ENCODE data around the gene SLC15A4. TPM values are rescaled to one million over a fixed set of nuclear protein-coding genes. Genes with fewer than 3 reads are reported as not detected.

The SLC15A4 gene
- total RNA-seq, 1 experiment from 2014 or later: 19.6 TPM

DNA sequence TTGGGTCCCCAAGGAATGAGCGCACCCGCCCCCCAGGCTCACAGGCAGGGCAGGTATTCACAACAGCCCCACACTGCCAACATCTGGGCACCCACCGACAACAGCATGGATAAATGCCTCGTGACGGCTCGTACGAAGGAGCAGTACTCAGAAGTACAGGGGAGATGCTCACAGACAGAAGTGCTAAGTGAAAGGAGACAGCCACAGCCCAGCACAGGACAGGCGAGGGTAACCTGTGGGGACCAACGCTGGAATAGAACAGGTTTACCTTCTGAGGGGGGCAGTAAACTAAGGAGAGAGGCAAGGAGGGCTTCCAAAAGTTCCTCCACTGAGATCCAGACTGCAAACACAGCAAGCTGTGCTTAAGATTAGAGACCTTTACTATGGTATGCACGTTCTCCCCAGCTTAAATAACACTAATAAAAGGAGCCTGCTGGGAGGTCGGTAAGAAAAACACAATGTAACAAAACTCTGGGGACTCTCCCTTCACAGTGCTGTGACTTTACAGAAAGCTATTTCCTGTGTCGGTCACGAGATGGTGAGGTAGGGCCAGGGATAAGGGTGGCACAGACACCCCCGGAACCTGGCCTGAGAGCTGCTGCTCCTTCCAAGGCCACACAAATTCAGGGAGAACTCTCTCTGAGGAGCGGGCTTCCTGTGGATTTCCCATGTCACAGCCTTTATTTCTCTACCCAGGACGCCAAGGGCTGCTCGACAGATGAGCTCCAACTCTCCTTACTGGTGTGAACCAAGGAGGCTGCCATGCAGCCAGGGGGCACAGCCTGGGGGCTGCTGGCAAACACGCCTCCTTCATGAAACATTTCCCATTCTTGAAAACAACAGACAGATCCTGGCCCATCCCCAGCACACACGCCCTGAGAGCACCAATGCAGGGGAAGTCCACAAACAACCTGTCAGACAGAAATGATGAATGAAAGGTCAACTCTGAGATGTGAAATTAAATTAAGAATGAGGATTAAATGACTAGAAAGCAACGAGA, 26.3 kb downstream of the SLC15A4 start:
- H3K27me3 Mint-ChIP-seq (ENCODE audit: insufficient read depth, unreplicated experiment): no peaks in the 10 kb centered on the region
- ChIA-PET POLR2A (no interaction called here), CTCF (no interaction called here)
- Histone ChIP-seq H3K36me3 (ENCODE audit: control insufficient read depth, insufficient read depth, low read length) (peaks cover 2% of the 10 kb centered on the region; the same call in 1 of the 2 replicates), H3K4me3 (ENCODE audit: low read depth, low read length) (no peak overlapping the region), H3K4me1 (no peaks in the 10 kb centered on the region), H3K27me3 (replicated peaks; ENCODE audit: control insufficient read depth, insufficient read depth, low read length) (no peaks in the 10 kb centered on the region), H3K9me3 (no peaks in the 10 kb centered on the region)
- no peaks in the 10 kb centered on the region for H3K9me3 Mint-ChIP-seq (ENCODE audit: unreplicated experiment)
- DNase-seq: no peak
- H3K36me3 Mint-ChIP-seq (ENCODE audit: insufficient read depth, unreplicated experiment): peaks cover 77% of the 10 kb centered on the region
- TF ChIP-seq, protein P1, sequence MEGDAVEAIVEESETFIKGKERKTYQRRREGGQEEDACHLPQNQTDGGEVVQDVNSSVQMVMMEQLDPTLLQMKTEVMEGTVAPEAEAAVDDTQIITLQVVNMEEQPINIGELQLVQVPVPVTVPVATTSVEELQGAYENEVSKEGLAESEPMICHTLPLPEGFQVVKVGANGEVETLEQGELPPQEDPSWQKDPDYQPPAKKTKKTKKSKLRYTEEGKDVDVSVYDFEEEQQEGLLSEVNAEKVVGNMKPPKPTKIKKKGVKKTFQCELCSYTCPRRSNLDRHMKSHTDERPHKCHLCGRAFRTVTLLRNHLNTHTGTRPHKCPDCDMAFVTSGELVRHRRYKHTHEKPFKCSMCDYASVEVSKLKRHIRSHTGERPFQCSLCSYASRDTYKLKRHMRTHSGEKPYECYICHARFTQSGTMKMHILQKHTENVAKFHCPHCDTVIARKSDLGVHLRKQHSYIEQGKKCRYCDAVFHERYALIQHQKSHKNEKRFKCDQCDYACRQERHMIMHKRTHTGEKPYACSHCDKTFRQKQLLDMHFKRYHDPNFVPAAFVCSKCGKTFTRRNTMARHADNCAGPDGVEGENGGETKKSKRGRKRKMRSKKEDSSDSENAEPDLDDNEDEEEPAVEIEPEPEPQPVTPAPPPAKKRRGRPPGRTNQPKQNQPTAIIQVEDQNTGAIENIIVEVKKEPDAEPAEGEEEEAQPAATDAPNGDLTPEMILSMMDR (IDR thresholded peaks at IDR 0.05; ENCODE audit: insufficient read depth in 1 of 2, low read depth in 1 of 2, low read length in 1 of 2, severe bottlenecking in 1 of 2, unreplicated experiment in 1 of 2): no peak
- BruUV-seq (replicated peaks): no TSS peak
- H3K4me1 Mint-ChIP-seq (ENCODE audit: low read depth, unreplicated experiment): no peaks in the 10 kb centered on the region
- intact Hi-C loops (cut with micrococcal nuclease; ENCODE audit: unreplicated experiment): no loop called here
- H3K27ac Mint-ChIP-seq (ENCODE audit: unreplicated experiment): no peak overlapping the region
- H3K4me3 Mint-ChIP-seq (ENCODE audit: unreplicated experiment): no peak overlapping the region

DNA sequence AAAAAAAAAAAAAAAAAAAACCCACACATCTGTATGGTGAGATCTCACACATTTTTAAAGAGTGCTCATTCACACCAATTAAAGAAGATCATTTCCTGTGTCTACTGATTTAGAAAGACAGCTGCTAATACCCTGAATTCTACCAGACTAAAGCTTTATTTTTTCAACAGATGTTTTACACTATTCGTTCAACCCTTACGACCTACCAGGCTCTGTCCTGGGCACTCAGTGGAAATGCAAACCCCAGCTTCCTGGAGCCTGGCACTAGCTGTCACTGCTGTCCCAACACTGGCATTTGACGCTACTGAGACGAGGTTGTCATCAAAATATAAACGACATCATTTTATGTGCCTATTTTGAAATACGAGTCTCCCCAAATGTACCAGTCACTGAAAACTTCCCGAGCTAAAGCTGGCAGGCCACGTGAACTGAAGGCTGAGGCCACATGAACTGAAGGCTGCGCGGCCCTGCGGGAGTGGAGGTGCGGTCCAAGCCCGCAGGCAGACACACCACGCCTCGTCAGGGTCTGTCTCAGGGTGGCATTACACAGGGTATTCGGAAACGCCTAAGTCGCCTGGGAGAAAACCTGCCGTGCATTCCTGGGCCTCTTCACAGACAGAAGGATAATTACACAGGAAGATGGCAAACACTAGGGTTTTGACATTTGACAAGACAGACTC, 27.2 kb downstream of the SLC15A4 start:
- Histone ChIP-seq H3K4me3 (ENCODE audit: low read depth, low read length) (no peak overlapping the region), H3K4me1 (no peaks in the 10 kb centered on the region), H3K9me3 (no peaks in the 10 kb centered on the region), H3K27me3 (replicated peaks; ENCODE audit: control insufficient read depth, insufficient read depth, low read length) (no peaks in the 10 kb centered on the region), H3K36me3 (ENCODE audit: control insufficient read depth, insufficient read depth, low read length) (peaks cover 2% of the 10 kb centered on the region; the same call in 1 of the 2 replicates)
- no peaks in the 10 kb centered on the region for H3K9me3 Mint-ChIP-seq (ENCODE audit: unreplicated experiment)
- no peak overlapping the region for H3K27ac Mint-ChIP-seq (ENCODE audit: unreplicated experiment)
- TF ChIP-seq, protein P1 (IDR thresholded peaks at IDR 0.05; ENCODE audit: insufficient read depth in 1 of 2, low read depth in 1 of 2, low read length in 1 of 2, severe bottlenecking in 1 of 2, unreplicated experiment in 1 of 2): no peak
- no peak for DNase-seq
- H3K4me3 Mint-ChIP-seq (ENCODE audit: unreplicated experiment): no peak overlapping the region
- no peaks in the 10 kb centered on the region for H3K27me3 Mint-ChIP-seq (ENCODE audit: insufficient read depth, unreplicated experiment)
- H3K4me1 Mint-ChIP-seq (ENCODE audit: low read depth, unreplicated experiment): no peaks in the 10 kb centered on the region
- ChIA-PET POLR2A (no interaction called here), CTCF (no interaction called here)
- intact Hi-C loops (cut with micrococcal nuclease; ENCODE audit: unreplicated experiment): no loop called here
- peaks cover 81% of the 10 kb centered on the region for H3K36me3 Mint-ChIP-seq (ENCODE audit: insufficient read depth, unreplicated experiment)
- no TSS peak for BruUV-seq (replicated peaks)

DNA sequence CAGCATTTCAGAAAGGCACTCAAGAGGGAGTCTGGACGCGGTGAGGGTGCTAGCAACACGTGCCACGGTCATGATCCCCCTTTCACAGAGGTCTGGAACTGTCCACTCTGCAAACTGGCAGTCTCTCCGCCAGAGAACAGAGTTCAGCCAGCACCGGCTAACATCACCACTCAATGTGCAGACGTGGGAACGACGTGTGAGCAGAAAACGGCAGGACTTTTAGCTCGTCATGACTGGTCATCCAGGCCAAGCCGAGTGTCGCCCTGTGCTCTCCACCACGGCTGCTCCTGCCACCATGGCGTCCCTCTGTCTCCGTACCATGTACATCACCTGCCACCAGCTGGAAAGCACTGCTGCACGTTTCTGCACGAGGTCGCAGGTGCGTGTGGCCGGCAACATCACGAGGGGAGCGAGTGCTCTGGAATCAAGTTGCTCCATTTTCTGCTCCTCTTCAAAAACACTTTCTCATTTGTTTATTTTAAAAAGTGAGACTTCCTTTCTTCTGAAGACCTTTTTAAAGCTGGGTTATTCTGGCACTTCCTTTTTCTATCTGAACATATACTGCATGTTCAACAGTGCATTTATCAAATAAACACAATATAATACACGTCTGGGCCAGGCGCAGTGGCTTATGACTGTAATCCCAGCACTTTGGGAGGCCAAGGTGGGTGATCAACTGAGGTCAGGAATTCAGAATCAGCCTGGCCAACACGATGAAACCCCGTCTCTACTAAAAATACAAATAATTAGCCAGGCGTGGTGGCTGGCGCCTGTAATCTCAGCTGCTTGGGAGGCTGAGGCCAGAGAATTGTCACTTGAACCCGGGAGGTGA, 28.0 kb downstream of the SLC15A4 start:
- intact Hi-C loops (cut with micrococcal nuclease; ENCODE audit: unreplicated experiment): no loop called here
- Mint-ChIP-seq H3K9me3 (ENCODE audit: unreplicated experiment) (no peaks in the 10 kb centered on the region), H3K27me3 (ENCODE audit: insufficient read depth, unreplicated experiment) (no peaks in the 10 kb centered on the region), H3K36me3 (ENCODE audit: insufficient read depth, unreplicated experiment) (peaks cover 76% of the 10 kb centered on the region), H3K4me1 (ENCODE audit: low read depth, unreplicated experiment) (no peaks in the 10 kb centered on the region), H3K4me3 (ENCODE audit: unreplicated experiment) (no peak overlapping the region), H3K27ac (ENCODE audit: unreplicated experiment) (no peak overlapping the region)
- DNase-seq: no peak
- TF ChIP-seq, protein P1 (IDR thresholded peaks at IDR 0.05; ENCODE audit: insufficient read depth in 1 of 2, low read depth in 1 of 2, low read length in 1 of 2, severe bottlenecking in 1 of 2, unreplicated experiment in 1 of 2): no peak
- Histone ChIP-seq H3K36me3 (ENCODE audit: control insufficient read depth, insufficient read depth, low read length) (peaks cover 2% of the 10 kb centered on the region; the same call in 1 of the 2 replicates), H3K27me3 (replicated peaks; ENCODE audit: control insufficient read depth, insufficient read depth, low read length) (no peaks in the 10 kb centered on the region), H3K9me3 (no peaks in the 10 kb centered on the region), H3K4me1 (no peaks in the 10 kb centered on the region), H3K4me3 (ENCODE audit: low read depth, low read length) (no peak overlapping the region)
- ChIA-PET CTCF (no interaction called here), POLR2A (no interaction called here)
- BruUV-seq (replicated peaks): no TSS peak

Data from Caco-2 (cell line).